ENCODE results near the gene GLUD1.
"Not testable (repeated sequence)": the region's sequence is repeated elsewhere in the genome, so short reads cannot be mapped to it uniquely, and the experiment has no call there.

The GLUD1 gene

GRCh38 chr10:87038786-87039185 lies 55.9 kb downstream of the GLUD1 start:
- no peak for DNase-seq

GRCh38 chr10:87038286-87038717 lies 56.3 kb downstream of the GLUD1 start:
- no peak for DNase-seq

- DNase-seq: no peak
Observed at GRCh38 chr10:87036623-87037022, 58.0 kb downstream of the GLUD1 start.

- DNase-seq: no peak
Observed at GRCh38 chr10:87030912-87031635, 63.6 kb downstream of the GLUD1 start.

DNA sequence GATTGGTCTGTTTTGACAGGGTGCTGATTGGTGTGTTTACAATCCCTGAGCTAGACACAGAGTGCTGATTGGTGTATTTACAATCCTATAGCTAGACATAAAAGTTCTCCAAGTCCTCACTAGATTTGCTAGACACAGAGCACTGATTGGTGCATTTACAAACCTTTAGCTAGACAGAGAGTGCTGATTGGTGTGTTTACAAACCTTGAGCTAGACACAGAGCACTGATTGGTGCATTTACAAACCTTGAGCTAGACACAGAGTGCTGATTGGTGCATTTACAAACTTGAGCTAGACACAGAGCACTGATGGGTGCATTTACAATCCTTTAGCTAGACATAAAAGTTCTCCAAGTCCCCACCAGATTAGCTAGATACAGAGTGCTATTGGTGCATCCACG lies 64.2 kb downstream of the GLUD1 start:
- DNase-seq: not testable (repeated sequence)

DNA sequence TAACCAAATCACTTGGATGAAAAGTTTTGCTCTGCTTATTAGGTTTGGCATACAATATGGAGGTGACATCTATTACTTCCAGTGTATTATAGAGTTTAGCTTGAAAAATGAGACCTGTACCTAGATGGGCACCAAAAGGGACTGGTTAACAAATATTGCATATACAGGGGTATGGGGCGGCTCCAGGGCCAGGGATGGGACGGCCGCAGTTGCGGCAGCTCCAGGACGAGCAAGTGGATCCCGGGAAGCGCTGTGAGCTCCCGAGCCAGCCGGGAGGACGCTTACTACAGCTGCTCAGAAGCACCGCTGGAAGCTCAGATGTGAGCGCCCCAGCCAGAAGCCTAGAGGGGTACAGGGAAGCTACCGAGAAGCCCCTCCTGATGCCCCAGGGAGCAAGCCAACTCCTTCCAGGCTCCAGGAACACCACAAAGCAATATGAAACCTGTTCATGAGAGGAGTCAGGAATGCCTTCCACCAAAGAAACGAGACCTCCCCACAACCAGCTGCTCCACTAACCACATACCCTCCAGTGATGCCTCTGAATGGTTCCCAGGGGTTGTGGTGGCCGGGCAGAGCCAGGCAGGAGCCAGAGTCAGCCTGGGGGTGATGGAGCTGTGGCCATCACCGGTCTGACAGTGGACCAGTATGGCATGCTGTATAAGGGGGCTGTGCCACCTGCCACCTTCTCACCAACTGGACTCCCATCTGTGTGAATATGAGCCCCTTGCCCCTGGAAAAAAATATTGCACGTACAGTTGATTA lies 67.7 kb downstream of the GLUD1 start:
- not testable (repeated sequence) for DNase-seq

GRCh38 chr10:87025285-87025958 lies 69.2 kb downstream of the GLUD1 start:
- DNase-seq: not testable (repeated sequence)

- not testable (repeated sequence) for DNase-seq
Observed at GRCh38 chr10:87020056-87020455, 74.6 kb downstream of the GLUD1 start, which contains the start of gene FAM25A. Gene FAM25A, plus strand, starts transcription at chr10:87020294. Its CDS starts 31 bp downstream, at chr10:87020325.

DNA sequence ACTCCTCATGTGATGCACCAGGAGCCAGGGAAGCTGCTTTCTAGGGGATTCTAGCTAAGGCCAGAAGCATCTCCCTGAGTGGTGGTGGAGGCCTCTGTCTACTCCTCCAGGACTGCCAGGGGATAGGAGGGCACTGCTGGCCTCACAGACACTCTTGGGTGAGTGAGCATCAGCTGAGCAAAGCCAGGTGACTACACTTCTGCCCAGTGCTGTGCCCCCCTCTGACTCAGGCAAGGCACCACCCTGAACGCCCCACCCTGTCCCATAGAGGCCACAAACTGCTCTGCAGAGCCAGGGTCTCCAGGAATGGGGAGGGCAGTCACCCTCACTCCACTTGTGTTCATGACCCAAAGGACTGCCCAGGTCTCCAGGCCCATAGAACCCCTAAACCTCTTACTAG lies 75.1 kb downstream of the GLUD1 start:
- DNase-seq: not testable (repeated sequence)

GRCh38 chr10:87019066-87019465 lies 75.6 kb downstream of the GLUD1 start:
- DNase-seq: not testable (repeated sequence)

- not testable (repeated sequence) for DNase-seq
Observed at GRCh38 chr10:87018127-87018526, 76.5 kb downstream of the GLUD1 start.

- not testable (repeated sequence) for DNase-seq
Observed at GRCh38 chr10:87014986-87015716, 79.5 kb downstream of the GLUD1 start.

GRCh38 chr10:87013528-87013927 lies 81.1 kb downstream of the GLUD1 start:
- not testable (repeated sequence) for DNase-seq

DNA sequence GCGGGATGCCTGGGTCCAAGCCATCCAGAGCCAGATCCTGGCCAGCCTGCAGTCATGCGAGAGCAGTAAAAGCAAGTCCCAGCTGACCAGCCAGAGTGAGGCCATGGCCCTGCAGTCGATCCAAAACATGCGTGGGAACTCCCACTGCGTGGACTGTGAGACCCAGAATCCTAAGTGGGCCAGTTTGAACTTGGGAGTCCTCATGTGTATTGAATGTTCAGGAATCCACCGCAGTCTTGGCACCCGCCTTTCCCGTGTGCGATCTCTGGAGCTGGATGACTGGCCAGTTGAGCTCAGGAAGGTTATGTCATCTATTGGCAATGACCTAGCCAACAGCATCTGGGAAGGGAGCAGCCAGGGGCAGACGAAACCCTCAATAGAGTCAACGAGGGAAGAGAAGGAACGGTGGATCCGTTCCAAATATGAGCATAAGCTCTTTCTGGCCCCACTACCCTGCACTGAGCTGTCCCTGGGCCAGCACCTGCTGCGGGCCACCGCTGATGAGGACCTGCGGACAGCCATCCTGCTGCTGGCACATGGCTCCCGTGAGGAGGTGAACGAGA lies 85.4 kb downstream of the GLUD1 start:
- not testable (repeated sequence) for DNase-seq

DNA sequence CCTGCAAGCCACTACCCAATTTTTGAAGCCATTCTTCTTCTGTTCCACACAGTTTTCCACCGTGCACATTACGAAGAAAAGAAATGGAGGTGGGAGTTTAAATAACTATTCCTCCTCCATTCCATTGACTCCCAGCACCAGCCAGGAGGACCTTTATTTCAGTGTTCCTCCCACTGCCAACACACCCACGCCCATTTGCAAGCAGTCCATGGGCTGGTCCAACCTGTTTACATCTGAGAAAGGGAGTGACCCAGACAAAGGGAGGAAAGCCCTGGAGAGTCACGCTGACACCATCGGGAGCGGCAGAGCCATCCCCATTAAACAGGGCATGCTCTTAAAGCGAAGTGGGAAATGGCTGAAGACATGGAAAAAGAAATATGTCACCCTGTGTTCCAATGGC lies 86.3 kb downstream of the GLUD1 start:
- not testable (repeated sequence) for DNase-seq

DNA sequence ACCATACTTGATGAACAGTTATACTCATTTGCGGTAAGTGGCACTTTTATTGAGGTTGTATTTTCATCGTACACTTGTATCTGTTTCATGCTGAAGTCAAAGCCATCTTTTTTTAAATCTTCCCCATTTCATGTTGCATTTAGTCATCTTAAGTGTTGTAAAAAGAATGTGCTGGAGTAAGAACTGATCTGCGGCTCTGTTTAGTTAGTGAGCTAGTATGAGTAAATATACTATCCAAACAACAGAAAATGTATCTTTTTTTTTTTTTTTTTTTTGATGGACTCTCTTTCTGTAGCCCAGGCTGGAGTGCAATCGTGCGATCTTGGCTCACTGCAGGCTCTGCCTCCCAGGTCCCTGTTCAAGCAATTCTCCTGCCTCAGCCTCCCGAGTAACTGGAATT lies 87.0 kb downstream of the GLUD1 start:
- not testable (repeated sequence) for DNase-seq

DNA sequence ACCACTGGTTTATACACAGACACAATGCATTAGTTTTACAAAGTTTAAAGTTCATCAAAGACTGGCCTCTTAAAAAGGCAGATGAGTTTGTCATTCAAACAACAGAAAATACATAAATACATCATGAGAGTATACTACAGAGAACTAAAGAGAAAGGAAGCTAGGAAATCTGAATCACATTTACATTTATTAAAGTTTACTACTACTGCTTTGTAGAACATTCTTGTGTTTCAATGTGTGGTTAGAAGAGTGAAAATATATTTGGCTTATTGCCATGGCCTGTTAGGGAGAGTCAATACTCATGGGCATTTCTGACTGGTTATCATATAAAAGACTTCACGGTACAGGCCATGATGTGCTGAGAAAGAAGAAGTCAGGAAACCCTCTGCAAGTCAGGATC lies 87.5 kb downstream of the GLUD1 start:
- not testable (repeated sequence) for DNase-seq

DNA sequence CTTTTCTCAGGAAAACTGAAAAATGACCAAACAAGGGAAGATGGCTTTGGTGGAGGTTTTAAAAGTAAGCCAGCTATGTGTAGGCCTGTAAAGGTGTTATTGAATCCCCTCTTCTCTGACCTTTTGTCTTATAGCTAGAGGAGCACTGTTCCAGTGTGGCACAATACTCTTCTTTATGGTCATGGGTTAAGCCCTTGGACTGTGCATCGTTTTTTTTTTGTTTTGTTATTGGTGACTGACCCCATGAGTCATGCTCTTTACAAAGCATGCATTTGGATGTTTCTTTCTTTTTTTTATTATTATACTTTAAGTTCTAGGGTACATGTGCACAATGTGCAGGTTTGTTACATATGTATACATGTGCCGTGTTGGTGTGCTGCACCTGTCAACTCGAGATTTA lies 94.2 kb downstream of the GLUD1 start:
- no peak for DNase-seq
